HG03060 (cell line): ENCODE measurements around the gene CHST11.
A peak's percentile ranks its signal among the peaks of the same experiment; 100 is the strongest.

Experiments
- ATAC-seq: cut with Tn5 transposase; IDR thresholded peaks from one replicate; pipeline ENCODE4 v1.9.1; 2021; ENCODE audit warnings: low read depth, moderate number of reproducible peaks; ENCODE audit not compliant: unreplicated experiment

CHST11 gene

DNA sequence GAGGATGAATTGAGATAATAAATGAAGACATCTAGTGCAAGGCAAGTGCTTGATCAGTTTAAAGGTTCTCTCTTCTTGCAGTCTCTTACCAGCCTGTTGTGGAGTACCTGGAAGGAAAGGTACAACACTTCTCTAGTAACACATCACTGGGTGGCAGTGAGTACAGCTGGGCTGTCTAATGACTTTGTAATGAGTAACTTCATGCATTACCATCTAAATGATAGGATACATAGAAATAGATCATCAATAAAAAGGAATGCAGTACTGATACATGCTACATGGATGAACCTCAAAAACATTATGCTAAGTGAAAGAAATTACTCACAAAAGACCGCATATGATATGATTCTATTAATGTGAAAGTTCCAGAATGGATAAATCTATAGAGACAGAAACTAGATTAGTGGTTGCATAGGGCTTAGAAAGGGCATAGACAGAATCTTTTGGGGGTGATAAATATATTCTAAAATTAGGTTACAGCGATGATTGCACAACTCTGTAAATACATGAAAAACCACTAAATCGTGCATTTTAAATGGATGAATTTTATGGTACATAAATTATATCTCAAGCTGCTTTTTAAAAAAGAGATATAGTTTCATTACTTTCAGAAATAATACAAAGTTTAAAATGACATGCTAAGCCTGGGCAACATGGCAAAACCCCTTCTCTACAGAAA, 224.4 kb downstream of the CHST11 start:
- no peak for ATAC-seq

GRCh38 chr12:104682790-104683279, 226.1 kb downstream of the CHST11 start:
- ATAC-seq: no peak

- ATAC-seq: no peak
Observed at GRCh38 chr12:104683831-104684503, 227.2 kb downstream of the CHST11 start.

DNA sequence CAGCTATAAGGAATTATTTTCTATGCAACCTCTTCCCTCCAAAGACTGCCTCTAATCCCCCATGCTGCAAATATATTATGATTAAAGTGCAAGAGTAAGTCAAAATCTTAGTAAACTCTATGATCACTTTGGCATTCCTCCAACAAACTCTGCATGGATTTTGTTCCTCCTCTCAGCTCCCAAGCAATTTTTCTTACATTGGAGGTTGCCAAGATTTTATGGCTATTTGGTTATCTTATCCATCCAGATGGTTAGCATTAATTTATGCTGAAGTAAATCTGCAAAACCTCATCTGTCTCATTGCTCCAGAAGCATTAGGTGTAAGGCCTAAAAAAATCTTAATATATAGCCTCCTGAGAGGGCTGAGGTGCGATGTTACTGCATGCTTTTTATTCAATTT, 228.1 kb downstream of the CHST11 start:
- ATAC-seq: no peak

- no peak for ATAC-seq
Observed at GRCh38 chr12:104685366-104685765, 228.6 kb downstream of the CHST11 start.

- ATAC-seq: no peak
Observed at GRCh38 chr12:104686196-104686595, 229.4 kb downstream of the CHST11 start.

GRCh38 chr12:104687823-104688573, 231.2 kb downstream of the CHST11 start:
- no peak for ATAC-seq

- ATAC-seq: no peak
Observed at GRCh38 chr12:104689635-104690034, 232.9 kb downstream of the CHST11 start.

GRCh38 chr12:104691721-104692556, 235.2 kb downstream of the CHST11 start:
- no peak for ATAC-seq

GRCh38 chr12:104692557-104693218, 235.9 kb downstream of the CHST11 start:
- no peak for ATAC-seq

DNA sequence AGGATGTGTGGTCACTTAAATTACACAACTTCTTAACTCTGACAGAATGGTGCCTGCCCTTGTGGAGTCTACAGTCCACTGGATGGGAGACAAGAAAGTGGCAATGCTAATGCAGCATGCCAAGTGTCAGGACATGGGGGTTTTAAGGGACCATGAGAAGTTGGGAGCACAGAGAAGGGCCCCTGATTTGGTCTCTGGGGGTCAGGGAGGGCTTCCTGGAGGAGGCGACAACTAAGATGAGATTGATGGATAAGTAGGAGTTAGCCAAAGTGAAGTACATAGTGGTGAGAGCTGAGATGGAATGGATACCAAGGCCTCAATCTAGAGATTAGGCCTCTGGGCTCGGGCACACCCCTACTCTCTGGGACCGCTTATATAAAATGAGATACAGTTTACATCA, 236.7 kb downstream of the CHST11 start:
- ATAC-seq: no peak

DNA sequence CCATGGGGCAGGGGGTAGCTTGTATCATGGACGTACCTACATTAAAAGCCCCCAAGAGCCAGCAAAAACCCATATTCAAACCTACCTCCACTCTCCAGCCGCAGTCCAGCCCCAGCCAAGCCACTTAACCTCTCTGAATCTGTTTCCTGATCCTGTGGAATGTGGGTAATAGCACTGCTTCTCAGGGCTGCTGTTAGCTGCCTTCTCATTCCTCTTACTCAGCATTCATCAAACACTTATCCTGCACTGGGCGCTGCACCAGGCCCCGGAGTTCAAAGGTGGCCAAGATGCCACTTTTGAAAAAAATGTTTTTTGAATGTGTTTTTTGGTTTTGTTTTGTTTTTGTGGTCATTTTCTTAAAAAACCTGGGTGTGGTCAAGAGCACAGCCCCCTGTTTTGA, 237.4 kb downstream of the CHST11 start:
- ATAC-seq: no peak

- no peak for ATAC-seq
Observed at GRCh38 chr12:104694711-104695110, 238.0 kb downstream of the CHST11 start.

- ATAC-seq: peak; percentile 30
Observed at GRCh38 chr12:104695453-104696148, 238.9 kb downstream of the CHST11 start.

- ATAC-seq: no peak
Observed at GRCh38 chr12:104697186-104697585, 240.4 kb downstream of the CHST11 start.

DNA sequence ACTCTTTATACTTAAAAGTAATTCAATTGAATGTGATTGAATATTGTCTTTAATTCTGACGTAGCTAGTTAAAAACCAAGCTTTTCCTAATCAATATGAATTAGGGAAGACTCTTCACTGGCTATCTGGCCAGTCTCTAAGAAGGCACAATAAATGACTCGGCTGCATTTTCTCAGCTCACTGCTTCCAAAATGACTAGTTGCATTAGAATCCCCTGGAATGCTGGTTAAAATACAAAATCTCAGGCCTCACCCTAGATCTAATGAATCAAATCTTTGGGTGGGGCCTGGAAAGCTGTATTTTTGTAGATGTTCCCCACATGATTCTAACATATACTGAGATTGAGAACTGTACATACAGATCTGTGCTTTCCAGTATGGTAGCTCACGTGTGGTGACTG, 242.1 kb downstream of the CHST11 start:
- ATAC-seq: no peak

DNA sequence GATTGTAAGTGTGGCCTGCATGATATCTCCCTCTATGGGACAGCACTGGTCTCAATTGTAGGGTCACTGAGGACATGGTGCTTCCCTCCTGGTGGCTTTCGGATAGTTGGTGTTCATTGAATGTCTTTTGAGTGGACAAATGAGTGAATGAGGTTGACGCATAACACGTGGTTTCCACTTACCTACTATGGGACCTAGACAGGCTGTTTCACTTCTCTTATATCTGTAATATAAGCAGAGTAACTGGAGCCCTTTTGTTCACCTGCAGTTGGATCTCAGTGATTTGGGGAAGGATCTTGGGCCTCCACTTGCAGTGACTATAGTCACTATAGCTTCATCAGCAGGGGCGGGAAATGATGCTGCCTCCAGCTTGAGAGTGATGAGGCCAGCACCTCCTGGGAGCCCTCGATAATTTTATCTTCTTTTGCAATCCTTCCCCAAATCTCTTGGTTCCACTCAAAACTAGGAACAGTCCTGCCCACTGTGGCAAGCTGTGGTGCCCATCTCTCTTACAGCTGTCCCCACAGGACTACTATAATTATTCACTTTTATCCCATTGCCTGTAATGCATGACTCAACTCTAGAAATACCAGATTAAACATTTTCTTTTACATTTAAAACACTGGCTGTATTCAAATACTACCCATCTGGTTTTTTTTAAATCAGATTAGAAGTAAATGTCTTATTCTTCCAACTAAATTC, 242.9 kb downstream of the CHST11 start:
- ATAC-seq: no peak

- ATAC-seq: no peak
Observed at GRCh38 chr12:104700324-104700723, 243.6 kb downstream of the CHST11 start.

- no peak for ATAC-seq
Observed at GRCh38 chr12:104701301-104701700, 244.6 kb downstream of the CHST11 start.
